Right renal pelvis (tissue), 4 donors: ENCODE measurements around the gene HSPB8. TPM values are rescaled to one million over a fixed set of nuclear protein-coding genes. Genes with fewer than 3 reads are reported as not detected.

Experiments used
- polyA plus RNA-seq, 4 donors: library from polyadenylated mRNA; unstranded; fragments of 120-200 nt; gene quantifications; one replicate each; pipeline ENCODE4 v1.2.1, GENCODE V29; 2013; ENCODE audit not compliant: insufficient read length in 4 of 4

HSPB8 gene
- polyA plus RNA-seq, 4 donors, result 7.1 to 8.3 (median 7.6) TPM

Other genes starting within 250 kb of the HSPB8 start
- under 1 TPM in 3 of 4 donors, not detected in 1; 0.03 to 0.17 (median 0.10) TPM for gene SRRM4, start 197.4 kb upstream of the HSPB8 start, polyA plus RNA-seq
- under 1 TPM in 3 of 4 donors, not detected in 1; 0.15 to 0.20 (median 0.19) TPM for gene CCDC60, start 155.8 kb downstream of the HSPB8 start, polyA plus RNA-seq